Naive thymus-derived CD4-positive, alpha-beta T cell (primary cell): ENCODE measurements around the gene NPBWR2. TPM values are rescaled to one million over a fixed set of nuclear protein-coding genes. Genes with fewer than 3 reads are reported as not detected.
A peak's percentile ranks its signal among the peaks of the same experiment; 100 is the strongest.

Experiments used
- ATAC-seq: fragments of 150-1000 bp; cut with Tn5 transposase; 2 replicates; pipeline ENCODE4 v1.10.0; 2021; ENCODE audit warnings: mild to moderate bottlenecking, moderate library complexity
- CTCF ChIA-PET: fragments of 350-600 bp; sonication (Branson Sonifier 250); formaldehyde crosslinking; loops from one replicate; lab custom pipeline; 2021; ENCODE audit warnings: antibody characterized with exemption; lab: Charles Lee
- POLR2A ChIA-PET: fragments of 350-600 bp; sonication (Branson Sonifier 250); formaldehyde crosslinking; loops from one replicate; lab custom pipeline; 2021; ENCODE audit warnings: antibody characterized with exemption, inconsistent platforms; lab: Charles Lee
- DNase-seq, 9 donors: peaks; one replicate each; pipeline versions ENCODE4 v3.0.0 to v3.0.0-alpha.2; 2020 to 2022; ENCODE audit warnings: mixed read lengths in 1 of 9
- H3K27ac ChIP-seq: one replicate; pipeline ENCODE4 v1.7.0; 2013; ENCODE audit warnings: mild to moderate bottlenecking, low read depth, low read length, moderate library complexity
- H3K27me3 ChIP-seq, 2 donors: one replicate each; pipeline ENCODE4 v1.7.0; 2013; ENCODE audit warnings: low read length in 2 of 2, mild to moderate bottlenecking in 2 of 2, moderate library complexity in 2 of 2; ENCODE audit not compliant: control insufficient read depth in 2 of 2, insufficient read depth in 2 of 2
- H3K36me3 ChIP-seq, 3 experiments: 1 replicate in 2 of 3; 2 replicates in 1 of 3; pipeline ENCODE4 v1.7.0; 2013; ENCODE audit warnings: low read length in 3 of 3, mild to moderate bottlenecking in 3 of 3, moderate library complexity in 1 of 3; ENCODE audit not compliant: insufficient read depth in 3 of 3, control insufficient read depth in 2 of 3
- H3K4me1 ChIP-seq, 2 donors: one replicate each; pipeline ENCODE4 v1.7.0; 2013; ENCODE audit warnings: low read length in 2 of 2, mild to moderate bottlenecking in 2 of 2, moderate library complexity in 1 of 2; ENCODE audit not compliant: control insufficient read depth in 2 of 2, insufficient read depth in 2 of 2
- H3K4me3 ChIP-seq: 2 replicates; pipeline ENCODE4 v1.7.0; 2013; ENCODE audit warnings: mild to moderate bottlenecking, low read length
- H3K9me3 ChIP-seq, 3 experiments: 1 replicate in 2 of 3; 2 replicates in 1 of 3; pipeline ENCODE4 v1.7.0; 2013; ENCODE audit warnings: low read length in 3 of 3; ENCODE audit not compliant: control insufficient read depth in 2 of 3
- H3K27ac Mint-ChIP-seq, 9 donors: one replicate each; pipeline ENCODE4 v1.8.0; 2020 to 2022; ENCODE audit warnings: mixed read lengths in 9 of 9, mild to moderate bottlenecking in 8 of 9, moderate library complexity in 5 of 9, inconsistent platforms in 2 of 9
- H3K27me3 Mint-ChIP-seq, 5 donors: one replicate each; pipeline ENCODE4 v1.8.0; 2021 to 2022; ENCODE audit warnings: mixed read lengths in 5 of 5, mild to moderate bottlenecking in 1 of 5
- H3K36me3 Mint-ChIP-seq, 5 donors: one replicate each; pipeline ENCODE4 v1.8.0; 2020 to 2022; ENCODE audit warnings: mixed read lengths in 5 of 5, mild to moderate bottlenecking in 3 of 5, inconsistent platforms in 1 of 5
- H3K4me1 Mint-ChIP-seq, 7 donors: one replicate each; pipeline ENCODE4 v1.8.0; 2020 to 2022; ENCODE audit warnings: mixed read lengths in 7 of 7, mild to moderate bottlenecking in 3 of 7, inconsistent platforms in 1 of 7
- H3K4me3 Mint-ChIP-seq, 10 donors: one replicate each; pipeline ENCODE4 v1.8.0; 2020 to 2022; ENCODE audit warnings: mild to moderate bottlenecking in 10 of 10, mixed read lengths in 10 of 10, moderate library complexity in 6 of 10, inconsistent platforms in 2 of 10
- H3K9me3 Mint-ChIP-seq, 11 donors: one replicate each; pipeline ENCODE4 v1.8.0; 2020 to 2022; ENCODE audit warnings: mixed read lengths in 11 of 11, mild to moderate bottlenecking in 4 of 11, inconsistent platforms in 1 of 11, moderate library complexity in 1 of 11
- intact Hi-C, 2 donors: fragments of 100-400 bp; cut with micrococcal nuclease; formaldehyde crosslinking; loops; one replicate each; pipeline ENCODE4 v1.15.1; 2023
- polyA plus RNA-seq, 2 donors: library from polyadenylated mRNA; unstranded; fragments of 300-500 nt; fragmentation: Illumina TruSeq; gene quantifications; one replicate each; pipeline ENCODE4 v1.2.3, GENCODE V29; 2021
- total RNA-seq, 6 experiments: library from RNA in 5 of 6; stranded (reverse) in 5 of 6; gene quantifications; 1 replicate in 5 of 6; 2 replicates in 1 of 6; pipeline ENCODE4 v1.2.3 and lab custom pipeline; 2021 to 2026

The NPBWR2 gene
- total and polyA plus RNA-seq, 7 experiments from 2014 or later: not detected

DNA sequence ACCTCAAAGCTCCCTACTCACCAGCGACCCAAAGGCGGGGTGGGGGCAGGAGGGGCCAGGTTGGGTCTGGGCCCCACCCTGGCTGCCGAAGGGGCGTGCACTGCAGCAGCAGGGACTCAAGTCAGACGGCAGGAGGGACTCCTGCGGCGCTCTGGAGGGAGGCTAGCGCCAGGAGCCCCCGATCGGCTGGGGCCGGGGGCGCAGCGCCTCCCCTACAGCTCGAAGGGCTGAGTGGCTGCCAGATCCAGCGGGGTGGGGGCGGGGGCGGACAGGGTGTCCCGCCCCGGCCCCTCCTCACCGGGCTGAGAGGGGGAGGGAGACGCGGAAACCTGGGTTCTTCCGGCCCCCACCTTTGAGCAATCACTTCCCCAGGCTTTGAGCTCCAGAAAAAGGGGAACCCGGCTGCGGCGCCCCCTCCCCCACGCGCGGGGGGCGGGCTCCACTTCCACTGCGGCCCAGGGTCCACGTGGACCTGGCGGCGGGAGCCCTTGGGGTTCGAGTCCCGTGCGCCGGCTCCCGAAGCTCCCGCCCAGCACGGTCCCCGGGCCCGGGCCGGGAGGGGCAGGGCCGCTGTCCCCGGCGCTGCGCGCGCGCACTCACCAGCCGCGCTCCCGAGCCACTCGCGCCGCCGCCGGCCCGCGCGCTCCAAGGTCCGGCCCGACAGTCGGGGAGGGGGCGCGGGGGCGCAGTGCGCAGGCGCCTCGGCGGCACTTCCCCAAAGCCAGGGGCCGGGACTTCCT is 27.9 kb downstream of the NPBWR2 start, which contains the start of gene RGS19:
TSS of gene RGS19 (minus strand) at position 246 of the 740 bp plus-strand sequence. CDS start 2,632 bp downstream, outside the sequence.
- ATAC-seq: peak; percentile 63
- ChIA-PET POLR2A (interaction anchor here (0.7 to 6.6 kb wide), 10 partner anchors 11 to 372 kb away, joined by 3 to 83 read pairs (median 4); partner anchors contain the start of genes ARFRP1, PCMTD2, PRPF6 and TCEA2), CTCF (interaction anchor here (0.6 to 2.5 kb wide), 6 partner anchors 10 to 106 kb away, joined by 3 to 18 read pairs (median 4); no protein-coding TSS in a partner anchor)
- peak within 1 kb of the TSS; percentile 79 for H3K27ac ChIP-seq
- Mint-ChIP-seq H3K36me3 (peaks cover 0 to 10% (median 0%) of the 10 kb centered on the region in 5 donors), H3K4me1 (peaks cover 21 to 53% (median 39%) of the 10 kb centered on the region in 7 donors), H3K27ac (peak within 1 kb of the TSS; percentile 78 to 94 (median 85)), H3K9me3 (peaks cover 0 to 3% (median 0%) of the 10 kb centered on the region in 11 donors), H3K4me3 (peak within 1 kb of the TSS; percentile 81 to 98 (median 92)), H3K27me3 (peaks cover 0 to 18% (median 0%) of the 10 kb centered on the region in 5 donors)
- no peaks in the 10 kb centered on the region for H3K9me3 ChIP-seq
- no peaks in the 10 kb centered on the region for H3K27me3 ChIP-seq
- peak; percentile 59 to 86 (median 65) for DNase-seq
- H3K36me3 ChIP-seq: peaks cover 0 to 24% (median 0%) of the 10 kb centered on the region in 3 experiments
- H3K4me1 ChIP-seq: peaks cover 22 to 34% of the 10 kb centered on the region in 2 donors
- H3K4me3 ChIP-seq: peak within 1 kb of the TSS; percentile 89
- intact Hi-C loops: loop anchor here (1.0 to 5.0 kb wide), 5 partner anchors 17 to 559 kb away; partner anchors contain the start of genes PCMTD2 (in 1 of the 2), PPDPF (in 1 of the 2), PRPF6 (in 1 of the 2) and PTK6 (in 1 of the 2)

DNA sequence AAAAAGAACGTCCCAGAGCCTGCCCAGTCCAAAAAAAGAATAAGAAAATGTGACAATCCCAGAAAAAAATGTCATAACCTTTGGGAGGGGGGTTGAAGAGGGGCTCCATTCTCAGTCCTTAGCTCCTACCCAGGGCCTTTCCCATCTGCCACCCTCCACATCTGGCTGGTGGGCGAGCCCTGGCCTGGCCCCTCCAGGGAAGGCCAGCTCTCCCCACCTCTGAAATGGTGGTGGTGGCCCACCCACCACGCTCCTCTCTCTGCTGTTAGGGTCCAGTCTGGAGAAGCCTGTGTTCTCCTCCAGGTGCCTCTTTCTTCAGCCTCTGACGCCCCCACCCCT is 28.5 kb downstream of the NPBWR2 start:
- Mint-ChIP-seq H3K4me3 (peak overlapping the region; percentile 81 to 98 (median 92)), H3K27me3 (peaks cover 0 to 14% (median 0%) of the 10 kb centered on the region in 5 donors), H3K4me1 (peaks cover 17 to 49% (median 35%) of the 10 kb centered on the region in 7 donors), H3K9me3 (peaks cover 0 to 3% (median 0%) of the 10 kb centered on the region in 11 donors), H3K27ac (peak overlapping the region; percentile 40 to 91 (median 79)), H3K36me3 (peaks cover 0 to 10% (median 0%) of the 10 kb centered on the region in 5 donors)
- Histone ChIP-seq H3K36me3 (peaks cover 0 to 29% (median 0%) of the 10 kb centered on the region in 3 experiments), H3K4me3 (peak overlapping the region; percentile 89), H3K27ac (peak overlapping the region; percentile 79), H3K27me3 (no peaks in the 10 kb centered on the region), H3K9me3 (no peaks in the 10 kb centered on the region), H3K4me1 (peaks cover 19 to 30% of the 10 kb centered on the region in 2 donors)
- ChIA-PET CTCF (interaction anchor here (1.2 to 2.5 kb wide), 4 partner anchors 10 to 42 kb away, joined by 4 to 18 read pairs (median 4); no protein-coding TSS in a partner anchor), POLR2A (interaction anchor here (0.9 to 6.6 kb wide), 9 partner anchors 10 to 371 kb away, joined by 3 to 83 read pairs (median 5); partner anchors contain the start of genes ARFRP1, PCMTD2, PRPF6 and TCEA2)
- no peak for ATAC-seq
- intact Hi-C loops: loop anchor here (1.0 to 5.0 kb wide), 4 partner anchors 16 to 559 kb away; partner anchors contain the start of genes PPDPF (in 1 of the 2), PRPF6 (in 1 of the 2), PTK6 (in 1 of the 2) and TCEA2 (in 1 of the 2)
- DNase-seq: no peak

DNA sequence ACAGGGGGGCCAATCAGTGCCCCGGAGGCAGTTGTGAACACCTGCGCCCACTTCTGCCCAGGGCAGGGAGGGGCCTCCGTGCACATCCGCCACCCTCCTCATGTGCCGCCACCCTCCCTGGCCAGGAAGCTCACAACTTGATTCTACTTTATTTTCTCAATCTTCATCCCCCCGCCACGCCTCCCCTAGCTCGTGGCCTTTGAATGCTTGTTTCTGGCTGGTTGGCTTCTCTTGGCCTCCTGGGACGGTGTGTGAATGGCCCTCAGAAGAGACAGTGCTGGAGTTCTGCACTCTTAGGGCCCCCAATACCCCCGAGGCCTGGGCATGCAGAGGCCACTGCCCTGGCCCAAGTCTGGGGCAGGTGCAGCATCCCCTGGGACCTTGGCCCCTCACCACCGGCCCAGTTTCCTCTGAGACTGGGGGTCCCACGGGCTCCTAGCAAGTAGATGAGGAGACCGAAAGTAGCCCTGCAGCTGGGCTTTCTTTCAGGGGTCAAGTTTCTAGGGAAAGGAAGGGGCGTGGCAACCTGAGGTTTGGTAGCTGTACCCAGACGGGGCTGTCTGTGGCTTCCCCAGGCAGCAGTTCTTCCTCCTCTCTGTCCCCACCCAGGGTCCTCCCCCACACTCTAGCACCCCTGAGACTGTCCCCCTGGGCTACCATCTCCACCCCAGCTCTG is 29.4 kb downstream of the NPBWR2 start:
- intact Hi-C loops: loop anchor here (1.0 to 5.0 kb wide), 6 partner anchors 12 to 541 kb away; partner anchors contain the start of genes TCEA2 (in 2 of the 2), PRPF6 (in 1 of the 2), PTK6 (in 1 of the 2) and UCKL1 (in 1 of the 2)
- H3K4me1 ChIP-seq: peaks cover 14 to 26% of the 10 kb centered on the region in 2 donors
- H3K27me3 ChIP-seq: no peaks in the 10 kb centered on the region
- Mint-ChIP-seq H3K4me1 (peaks cover 17 to 45% (median 33%) of the 10 kb centered on the region in 7 donors), H3K27me3 (peaks cover 0 to 11% (median 0%) of the 10 kb centered on the region in 5 donors), H3K36me3 (peaks cover 0 to 10% (median 0%) of the 10 kb centered on the region in 5 donors), H3K9me3 (peaks cover 0 to 3% (median 0%) of the 10 kb centered on the region in 11 donors), H3K27ac (peak overlapping the region; percentile 46 to 91 (median 85)), H3K4me3 (peak overlapping the region; percentile 81 to 98 (median 92))
- peak overlapping the region; percentile 79 for H3K27ac ChIP-seq
- H3K9me3 ChIP-seq: no peaks in the 10 kb centered on the region
- CTCF ChIA-PET: interaction anchor here (0.6 to 2.5 kb wide), 6 partner anchors 21 to 496 kb away, joined by 3 to 18 read pairs (median 4); no protein-coding TSS in a partner anchor
- H3K4me3 ChIP-seq: peak overlapping the region; percentile 89
- DNase-seq (peak in 8 of 9 donors; percentile 59 to 78 (median 72)), ATAC-seq (peak; percentile 61)
- H3K36me3 ChIP-seq: peaks cover 0 to 38% (median 0%) of the 10 kb centered on the region in 3 experiments
- POLR2A ChIA-PET: interaction anchor here (0.6 to 6.6 kb wide), 13 partner anchors 9 to 557 kb away, joined by 3 to 83 read pairs (median 4); partner anchors contain the start of genes PPDPF, SAMD10, TCEA2 and TPD52L2

DNA sequence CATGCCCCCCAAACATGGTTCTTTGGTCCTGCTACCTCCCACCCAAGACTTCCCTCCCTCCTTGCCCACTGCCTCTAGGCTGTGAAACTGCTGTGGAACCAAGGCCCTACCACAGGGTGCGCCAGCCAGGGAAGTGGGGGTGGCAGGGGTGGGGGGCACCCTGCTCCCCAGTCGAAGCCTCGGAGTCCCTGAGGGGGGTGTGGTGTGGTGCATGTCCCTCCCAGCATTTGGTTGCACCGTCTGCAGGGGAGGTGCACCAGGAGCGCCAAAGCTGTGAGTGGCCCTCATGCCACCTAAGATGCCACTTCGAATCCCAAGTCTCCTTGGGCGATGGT is 29.9 kb downstream of the NPBWR2 start:
- Histone ChIP-seq H3K4me1 (peaks cover 12 to 22% of the 10 kb centered on the region in 2 donors), H3K4me3 (peak overlapping the region; percentile 89), H3K27ac (peak overlapping the region; percentile 79), H3K27me3 (no peaks in the 10 kb centered on the region), H3K36me3 (peaks cover 0 to 43% (median 0%) of the 10 kb centered on the region in 3 experiments), H3K9me3 (no peaks in the 10 kb centered on the region)
- no peak for DNase-seq
- Mint-ChIP-seq H3K4me1 (peaks cover 16 to 41% (median 28%) of the 10 kb centered on the region in 7 donors), H3K27me3 (peaks cover 0 to 8% (median 0%) of the 10 kb centered on the region in 5 donors), H3K4me3 (peak overlapping the region; percentile 81 to 98 (median 92)), H3K36me3 (peaks cover 0 to 11% (median 0%) of the 10 kb centered on the region in 5 donors), H3K9me3 (peaks cover 0 to 3% (median 0%) of the 10 kb centered on the region in 11 donors), H3K27ac (peak overlapping the region; percentile 46 to 91 (median 85))
- CTCF ChIA-PET: interaction anchor here (0.6 to 2.5 kb wide), 5 partner anchors 20 to 496 kb away, joined by 3 to 18 read pairs (median 3); no protein-coding TSS in a partner anchor
- intact Hi-C loops: loop anchor here (1.0 to 5.0 kb wide), 5 partner anchors 11 to 540 kb away; partner anchors contain the start of genes PRPF6 (in 1 of the 2), PTK6 (in 1 of the 2), TCEA2 (in 1 of the 2) and UCKL1 (in 1 of the 2)
- POLR2A ChIA-PET: interaction anchor here (0.6 to 6.6 kb wide), 13 partner anchors 9 to 557 kb away, joined by 3 to 83 read pairs (median 4); partner anchors contain the start of genes PPDPF, SAMD10, TCEA2 and TPD52L2
- ATAC-seq: peak; percentile 0

DNA sequence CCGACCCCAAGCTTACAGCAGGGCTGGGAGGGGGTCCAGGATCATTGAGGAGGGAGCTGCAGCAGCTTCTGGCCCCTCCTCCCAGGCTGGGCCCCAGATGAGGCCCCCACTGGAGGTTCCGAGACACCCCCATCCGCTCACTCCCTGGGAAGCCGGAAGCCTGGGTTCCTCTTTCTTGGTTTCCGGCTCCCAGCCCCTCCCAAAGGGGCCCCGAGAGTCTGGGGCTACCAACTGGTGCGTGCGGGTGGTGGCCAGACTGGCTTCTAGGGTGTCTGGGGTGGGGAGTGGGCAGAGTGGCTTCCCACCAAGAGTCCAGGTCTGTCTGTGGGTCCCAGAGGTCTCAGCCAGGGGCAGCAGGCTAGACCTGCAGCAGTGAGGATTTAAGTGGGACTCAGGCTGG is 30.3 kb downstream of the NPBWR2 start:
- DNase-seq: no peak
- peaks cover 12 to 18% of the 10 kb centered on the region in 2 donors for H3K4me1 ChIP-seq
- CTCF ChIA-PET: interaction anchor here (0.8 to 2.5 kb wide), 3 partner anchors 20 to 38 kb away, joined by 3 to 18 read pairs (median 4); no protein-coding TSS in a partner anchor

More for the DNA sequence above, 30.3 kb downstream of the NPBWR2 start:
- POLR2A ChIA-PET: interaction anchor here (1.2 to 6.6 kb wide), 4 partner anchors 13 to 43 kb away, joined by 3 to 83 read pairs (median 4); partner anchors contain the start of gene TCEA2
- peak overlapping the region in 8 of 9 donors; percentile 45 to 91 (median 81) for H3K27ac Mint-ChIP-seq
- peaks cover 0 to 12% (median 0%) of the 10 kb centered on the region in 5 donors for H3K36me3 Mint-ChIP-seq
- no peaks in the 10 kb centered on the region for H3K27me3 ChIP-seq
- H3K9me3 Mint-ChIP-seq: peaks cover 0 to 3% (median 0%) of the 10 kb centered on the region in 11 donors
- peak overlapping the region; percentile 89 for H3K4me3 ChIP-seq
- peak overlapping the region; percentile 79 for H3K27ac ChIP-seq
- peak overlapping the region; percentile 81 to 98 (median 92) for H3K4me3 Mint-ChIP-seq
- H3K36me3 ChIP-seq: peaks cover 0 to 47% (median 0%) of the 10 kb centered on the region in 3 experiments
- ATAC-seq: peak; percentile 13
- intact Hi-C loops: loop anchor here (1.0 to 5.0 kb wide), 5 partner anchors 11 to 540 kb away; partner anchors contain the start of genes PRPF6 (in 1 of the 2), PTK6 (in 1 of the 2), TCEA2 (in 1 of the 2) and UCKL1 (in 1 of the 2)
- peaks cover 12 to 41% (median 26%) of the 10 kb centered on the region in 7 donors for H3K4me1 Mint-ChIP-seq
- H3K9me3 ChIP-seq: no peaks in the 10 kb centered on the region
- H3K27me3 Mint-ChIP-seq: peaks cover 0 to 5% (median 0%) of the 10 kb centered on the region in 5 donors
